Measurements from ENCODE around the gene TBCK. TPM values are rescaled to one million over a fixed set of nuclear protein-coding genes. Genes with fewer than 3 reads are reported as not detected.

Gene TBCK
- total RNA-seq, 1 experiment from 2014 or later, result 19.7 TPM

DNA sequence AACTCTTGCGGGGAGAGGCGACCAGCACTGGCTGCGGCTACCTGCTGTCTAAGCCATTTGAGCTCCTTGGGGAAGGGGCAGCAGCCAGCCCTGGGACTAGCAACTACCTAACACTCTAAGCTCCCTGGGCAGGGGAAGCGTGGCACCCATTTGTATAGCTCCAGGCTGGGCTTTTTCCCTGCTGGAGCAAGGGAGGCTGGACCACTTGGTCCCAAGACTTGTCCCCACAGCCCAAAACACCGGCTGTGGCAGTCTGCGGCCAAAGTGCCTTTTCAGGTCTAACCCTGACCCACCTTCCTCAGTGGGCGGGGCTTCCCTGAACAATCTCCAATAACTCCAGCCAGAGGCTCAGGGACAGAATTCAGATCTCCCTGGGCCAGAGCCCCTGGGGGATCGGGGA is 232.9 kb downstream of the TBCK start:
- H3K4me3 Mint-ChIP-seq (ENCODE audit: low read depth, unreplicated experiment), result no peak overlapping the region
- H3K27me3 Mint-ChIP-seq (ENCODE audit: unreplicated experiment), result no peaks in the 10 kb centered on the region
- intact Hi-C loops (cut with micrococcal nuclease; ENCODE audit: unreplicated experiment), result no loop called here
- TF ChIP-seq CTCF (IDR thresholded peaks at IDR 0.05; ENCODE audit: unreplicated experiment), result no peak
- no peaks in the 10 kb centered on the region for H3K36me3 Mint-ChIP-seq (ENCODE audit: insufficient read depth, unreplicated experiment)
- H3K9me3 Mint-ChIP-seq (ENCODE audit: low read depth, unreplicated experiment), result peaks cover 5% of the 10 kb centered on the region
- CTCF ChIA-PET, result no interaction called here
- no peak overlapping the region for H3K27ac Mint-ChIP-seq (ENCODE audit: unreplicated experiment)
- no peaks in the 10 kb centered on the region for H3K4me1 Mint-ChIP-seq (ENCODE audit: low read depth, unreplicated experiment)
- no peak for DNase-seq
- BruUV-seq (replicated peaks), result no TSS peak

DNA sequence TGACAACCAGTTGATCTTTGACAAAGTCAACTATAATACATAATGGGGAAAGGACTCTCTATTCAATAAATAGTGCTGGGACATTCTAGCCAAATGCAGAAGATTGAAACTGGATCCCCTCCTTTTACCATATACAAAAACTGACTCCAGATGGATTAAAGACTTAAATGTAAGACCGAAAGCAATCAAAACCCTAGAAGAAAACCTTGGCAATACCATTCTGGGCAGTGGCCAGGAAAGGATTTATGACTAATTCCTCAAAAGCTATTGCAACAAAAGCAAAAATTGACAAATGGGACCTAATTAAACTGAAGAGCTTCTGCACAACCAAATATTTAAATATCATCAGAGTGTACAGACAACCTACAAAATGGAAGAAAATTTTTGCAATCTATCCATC is 235.6 kb downstream of the TBCK start:
- H3K36me3 Mint-ChIP-seq (ENCODE audit: insufficient read depth, unreplicated experiment), result no peaks in the 10 kb centered on the region
- H3K4me3 Mint-ChIP-seq (ENCODE audit: low read depth, unreplicated experiment), result no peak overlapping the region
- no peak overlapping the region for H3K27ac Mint-ChIP-seq (ENCODE audit: unreplicated experiment)
- no peaks in the 10 kb centered on the region for H3K27me3 Mint-ChIP-seq (ENCODE audit: unreplicated experiment)
- CTCF ChIA-PET, result no interaction called here
- intact Hi-C loops (cut with micrococcal nuclease; ENCODE audit: unreplicated experiment), result no loop called here
- peaks cover 11% of the 10 kb centered on the region for H3K9me3 Mint-ChIP-seq (ENCODE audit: low read depth, unreplicated experiment)
- H3K4me1 Mint-ChIP-seq (ENCODE audit: low read depth, unreplicated experiment), result no peaks in the 10 kb centered on the region
- no TSS peak for BruUV-seq (replicated peaks)
- DNase-seq, result no peak
- no peak for TF ChIP-seq CTCF (IDR thresholded peaks at IDR 0.05; ENCODE audit: unreplicated experiment)

DNA sequence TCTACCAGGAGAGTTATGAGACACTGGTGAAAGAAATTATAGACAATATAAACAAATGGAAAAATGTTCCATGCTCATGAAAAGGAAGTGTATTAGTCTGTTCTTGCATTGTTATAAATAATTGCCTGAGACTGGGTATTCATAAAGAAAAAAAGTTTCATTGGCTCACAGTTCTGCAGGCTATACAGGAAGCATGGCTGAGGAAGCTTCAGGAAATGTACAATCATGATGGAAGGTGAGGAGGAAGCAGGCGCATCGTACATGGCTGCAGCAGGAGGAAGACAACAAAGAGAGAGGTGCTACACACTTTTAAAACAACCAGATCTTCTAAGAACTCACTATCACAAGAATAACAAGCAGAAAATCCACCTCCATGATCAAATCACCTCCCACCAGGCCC is 236.4 kb downstream of the TBCK start:
- no peaks in the 10 kb centered on the region for H3K36me3 Mint-ChIP-seq (ENCODE audit: insufficient read depth, unreplicated experiment)
- no peaks in the 10 kb centered on the region for H3K27me3 Mint-ChIP-seq (ENCODE audit: unreplicated experiment)
- no peak for DNase-seq
- H3K27ac Mint-ChIP-seq (ENCODE audit: unreplicated experiment), result no peak overlapping the region
- intact Hi-C loops (cut with micrococcal nuclease; ENCODE audit: unreplicated experiment), result no loop called here
- H3K4me1 Mint-ChIP-seq (ENCODE audit: low read depth, unreplicated experiment), result no peaks in the 10 kb centered on the region
- no TSS peak for BruUV-seq (replicated peaks)
- H3K9me3 Mint-ChIP-seq (ENCODE audit: low read depth, unreplicated experiment), result peaks cover 11% of the 10 kb centered on the region
- CTCF ChIA-PET, result interaction anchor here (0.6 kb wide), 1 partner anchor 10 kb away, joined by 3 read pairs; no protein-coding TSS in a partner anchor
- TF ChIP-seq CTCF (IDR thresholded peaks at IDR 0.05; ENCODE audit: unreplicated experiment), result no peak
- H3K4me3 Mint-ChIP-seq (ENCODE audit: low read depth, unreplicated experiment), result no peak overlapping the region

DNA sequence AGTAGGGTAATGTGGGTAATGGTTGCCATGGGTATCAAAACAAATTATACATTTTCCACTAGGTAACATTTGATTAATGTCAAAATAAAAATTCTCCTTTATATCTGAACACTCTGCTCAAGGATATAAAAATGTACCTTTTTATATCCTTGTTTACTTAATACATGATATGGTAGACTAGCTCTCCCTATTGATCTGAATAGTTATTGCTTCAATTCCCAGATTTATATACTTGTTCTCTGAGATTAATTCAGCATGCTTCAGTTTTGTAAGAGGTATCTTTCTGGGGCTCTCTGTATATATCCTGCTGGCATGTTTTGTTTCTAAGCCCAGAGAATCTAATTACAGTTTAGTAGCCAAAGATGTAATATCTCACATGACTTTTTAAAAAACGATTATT is 251.0 kb downstream of the TBCK start:
- Mint-ChIP-seq H3K27me3 (ENCODE audit: unreplicated experiment) (no peaks in the 10 kb centered on the region), H3K4me1 (ENCODE audit: low read depth, unreplicated experiment) (peaks cover 23% of the 10 kb centered on the region), H3K36me3 (ENCODE audit: insufficient read depth, unreplicated experiment) (no peaks in the 10 kb centered on the region), H3K9me3 (ENCODE audit: low read depth, unreplicated experiment) (no peaks in the 10 kb centered on the region), H3K27ac (ENCODE audit: unreplicated experiment) (no peak overlapping the region), H3K4me3 (ENCODE audit: low read depth, unreplicated experiment) (no peak overlapping the region)
- no peak for DNase-seq
- no peak for TF ChIP-seq CTCF (IDR thresholded peaks at IDR 0.05; ENCODE audit: unreplicated experiment)
- CTCF ChIA-PET, result no interaction called here
- intact Hi-C loops (cut with micrococcal nuclease; ENCODE audit: unreplicated experiment), result loop anchor here (10.0 kb wide), 1 partner anchor 350 kb away; no protein-coding TSS in a partner anchor
- no TSS peak for BruUV-seq (replicated peaks)
